Activated T-cell treated with anti-CD3 and anti-CD28 coated beads for 4 hours (primary cell): ENCODE data around the gene CAMKK2.
A peak's percentile ranks its signal among the peaks of the same experiment; 100 is the strongest.
"Not testable (repeated sequence)": the region's sequence is repeated elsewhere in the genome, so short reads cannot be mapped to it uniquely, and the experiment has no call there.

Experiments used
- DNase-seq: peaks from one replicate; pipeline ENCODE4 v3.0.0-alpha.2; 2020

Gene CAMKK2

GRCh38 chr12:121241156-121241970 is 55.1 kb downstream of the CAMKK2 start:
- DNase-seq: no peak

- peak; percentile 83 for DNase-seq
Measured at GRCh38 chr12:121240484-121241101, 55.9 kb downstream of the CAMKK2 start.

DNA sequence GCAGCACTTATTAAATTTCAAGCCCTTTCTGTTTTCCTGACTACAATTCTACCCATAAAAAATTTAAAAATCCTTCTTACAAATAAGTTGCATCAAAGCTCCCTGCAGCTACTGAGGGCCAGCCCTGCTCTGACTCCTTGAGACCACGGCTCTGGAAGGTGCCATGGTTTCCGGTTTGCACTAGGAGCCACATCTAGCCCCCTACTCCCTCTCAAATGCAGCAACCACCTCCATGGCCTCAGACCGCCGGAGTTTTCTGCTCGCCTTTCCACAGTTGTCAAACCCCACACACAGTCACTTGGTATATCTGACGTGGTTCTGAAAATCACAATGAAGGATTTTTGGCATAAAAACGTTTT is 56.5 kb downstream of the CAMKK2 start:
- DNase-seq: no peak

- DNase-seq: no peak
Measured at GRCh38 chr12:121239351-121240061, 57.0 kb downstream of the CAMKK2 start.

GRCh38 chr12:121238604-121239350 is 57.7 kb downstream of the CAMKK2 start:
- DNase-seq: no peak

GRCh38 chr12:121238086-121238485 is 58.4 kb downstream of the CAMKK2 start:
- no peak for DNase-seq

GRCh38 chr12:121237415-121237814 is 59.1 kb downstream of the CAMKK2 start:
- DNase-seq: no peak

- no peak for DNase-seq
Measured at GRCh38 chr12:121236776-121237175, 59.7 kb downstream of the CAMKK2 start.

DNA sequence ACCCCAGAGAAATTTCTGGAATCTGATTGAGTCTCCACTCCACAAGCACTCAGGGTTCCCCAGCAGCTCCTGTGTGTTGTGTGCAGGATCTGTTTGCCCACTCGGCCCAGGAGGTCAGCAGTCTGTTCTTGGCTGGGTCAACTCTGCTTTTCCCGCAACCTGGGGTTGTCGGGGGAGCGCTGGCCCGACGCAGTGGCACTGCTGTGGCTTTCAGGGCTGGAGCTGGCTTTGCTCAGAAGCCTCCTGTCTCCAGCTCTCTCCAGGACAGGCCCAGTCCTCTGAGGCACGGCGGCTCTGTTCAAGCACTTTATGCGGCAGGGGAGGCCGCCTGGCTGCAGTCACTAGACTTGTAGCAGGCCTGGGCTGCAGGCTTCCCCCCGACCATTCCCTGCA is 62.9 kb downstream of the CAMKK2 start:
- DNase-seq: no peak

DNA sequence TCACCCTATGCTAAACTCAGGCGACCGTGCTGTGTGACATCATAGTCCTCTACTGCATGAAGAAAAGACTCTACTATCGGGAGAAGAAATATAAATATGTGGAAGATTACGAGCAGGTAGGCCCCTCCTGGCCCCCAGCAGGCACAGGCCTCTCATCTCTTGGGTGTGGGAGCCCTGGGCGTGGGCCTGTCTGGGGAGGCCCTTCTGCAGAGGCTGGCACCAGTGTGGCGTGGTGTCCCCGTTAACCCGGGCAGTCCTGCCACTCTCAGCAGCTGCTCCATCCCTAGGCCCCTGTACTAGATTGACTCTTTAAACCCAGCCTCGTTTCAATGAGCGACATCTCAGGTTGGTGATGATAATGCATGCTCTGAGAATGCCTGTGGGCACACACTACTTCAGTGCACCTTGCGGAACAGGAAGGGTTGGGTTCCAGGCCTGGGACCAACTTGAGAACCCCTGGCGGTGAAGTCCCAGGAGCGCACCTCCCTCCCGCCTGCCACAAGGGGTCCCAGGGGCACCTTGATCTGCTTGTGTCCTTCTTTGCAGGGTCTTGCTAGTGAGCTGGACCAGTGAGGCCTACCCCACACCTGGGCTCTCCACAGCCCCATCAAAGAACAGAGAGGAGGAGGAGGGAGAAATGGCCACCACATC is 63.4 kb downstream of the CAMKK2 start:
- DNase-seq: no peak

DNA sequence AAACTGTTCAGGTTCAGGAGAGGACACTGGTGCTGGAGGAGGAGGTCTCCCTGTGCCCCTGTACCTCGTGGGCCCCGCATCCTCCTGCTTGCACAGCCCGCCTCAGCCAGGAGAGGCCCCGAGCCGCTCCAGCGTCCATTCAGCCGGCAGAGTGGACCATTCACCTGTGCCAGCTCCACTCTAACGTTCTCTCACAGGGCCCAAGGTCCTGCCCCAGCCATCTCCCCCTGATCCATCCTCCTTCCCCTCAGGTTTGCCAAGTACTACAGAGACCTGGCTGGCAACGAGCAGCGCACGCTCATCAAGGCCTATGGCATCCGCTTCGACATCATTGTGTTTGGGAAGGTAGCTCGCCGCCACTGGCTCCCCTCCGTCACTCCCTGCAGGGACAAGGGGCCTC is 64.3 kb downstream of the CAMKK2 start:
- no peak for DNase-seq

DNA sequence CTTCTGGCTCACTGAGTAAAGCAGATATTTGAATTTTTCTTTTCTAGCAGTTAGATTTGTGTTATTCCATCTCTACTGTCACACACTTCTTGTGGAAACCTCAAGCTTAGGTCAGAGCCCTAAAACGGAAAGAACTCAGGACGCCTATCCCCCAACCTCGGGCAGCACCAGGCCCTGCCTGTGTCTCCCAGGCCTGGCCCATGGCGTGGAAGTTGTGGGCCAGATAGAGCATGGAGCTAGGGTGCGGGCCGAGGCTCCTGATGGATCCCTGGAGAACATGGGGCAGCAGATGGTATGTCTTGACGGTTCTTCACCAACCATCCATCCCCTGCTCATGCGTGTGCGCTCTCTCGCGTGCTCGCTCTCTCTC is 66.0 kb downstream of the CAMKK2 start:
- DNase-seq: no peak

- DNase-seq: peak; percentile 44
Measured at GRCh38 chr12:121229826-121230537, 66.5 kb downstream of the CAMKK2 start.

- no peak for DNase-seq
Measured at GRCh38 chr12:121228919-121229665, 67.4 kb downstream of the CAMKK2 start.

DNA sequence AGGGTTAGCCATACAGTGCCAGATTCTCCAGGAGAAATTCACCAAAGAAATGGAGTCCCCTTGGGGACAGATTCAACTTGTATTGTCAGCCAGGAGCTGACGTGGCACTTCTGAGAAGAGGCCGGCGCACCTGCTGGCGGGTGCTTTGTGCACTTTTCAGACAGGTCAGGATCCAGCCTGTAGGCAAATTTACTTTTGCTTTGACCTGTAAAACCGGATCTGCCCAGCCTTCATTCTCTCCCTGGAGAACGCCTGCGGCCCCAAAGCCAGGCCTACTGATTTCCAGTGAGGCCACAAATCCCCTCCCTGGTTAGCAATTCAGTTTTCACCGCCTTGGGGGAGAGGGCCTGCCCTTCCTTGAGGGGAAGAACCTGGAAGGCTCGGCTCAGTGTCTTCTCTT is 69.2 kb downstream of the CAMKK2 start:
- no peak for DNase-seq

GRCh38 chr12:121226871-121227270 is 69.6 kb downstream of the CAMKK2 start:
- DNase-seq: not testable (repeated sequence)

- no peak for DNase-seq
Measured at GRCh38 chr12:121226399-121226798, 70.1 kb downstream of the CAMKK2 start.

DNA sequence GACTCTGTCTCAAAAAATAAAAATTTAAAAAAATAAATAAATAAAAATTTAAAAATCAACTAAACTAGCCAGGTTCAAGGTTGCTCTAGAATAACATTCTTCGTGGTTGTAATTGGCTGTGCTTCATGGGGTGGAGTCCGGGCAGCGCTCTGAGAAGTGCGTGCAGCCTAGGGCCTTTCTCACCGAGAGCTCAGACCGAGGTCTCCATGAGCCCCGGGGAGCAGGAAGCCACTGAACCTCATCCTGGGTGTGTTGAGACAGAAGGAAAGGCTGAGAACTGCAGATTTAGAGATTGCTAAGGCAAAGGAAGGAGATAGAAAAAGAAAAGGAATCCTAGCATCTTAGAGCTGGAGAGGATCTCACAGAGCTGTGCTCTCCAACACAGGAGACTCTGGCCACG is 71.9 kb downstream of the CAMKK2 start:
- no peak for DNase-seq

DNA sequence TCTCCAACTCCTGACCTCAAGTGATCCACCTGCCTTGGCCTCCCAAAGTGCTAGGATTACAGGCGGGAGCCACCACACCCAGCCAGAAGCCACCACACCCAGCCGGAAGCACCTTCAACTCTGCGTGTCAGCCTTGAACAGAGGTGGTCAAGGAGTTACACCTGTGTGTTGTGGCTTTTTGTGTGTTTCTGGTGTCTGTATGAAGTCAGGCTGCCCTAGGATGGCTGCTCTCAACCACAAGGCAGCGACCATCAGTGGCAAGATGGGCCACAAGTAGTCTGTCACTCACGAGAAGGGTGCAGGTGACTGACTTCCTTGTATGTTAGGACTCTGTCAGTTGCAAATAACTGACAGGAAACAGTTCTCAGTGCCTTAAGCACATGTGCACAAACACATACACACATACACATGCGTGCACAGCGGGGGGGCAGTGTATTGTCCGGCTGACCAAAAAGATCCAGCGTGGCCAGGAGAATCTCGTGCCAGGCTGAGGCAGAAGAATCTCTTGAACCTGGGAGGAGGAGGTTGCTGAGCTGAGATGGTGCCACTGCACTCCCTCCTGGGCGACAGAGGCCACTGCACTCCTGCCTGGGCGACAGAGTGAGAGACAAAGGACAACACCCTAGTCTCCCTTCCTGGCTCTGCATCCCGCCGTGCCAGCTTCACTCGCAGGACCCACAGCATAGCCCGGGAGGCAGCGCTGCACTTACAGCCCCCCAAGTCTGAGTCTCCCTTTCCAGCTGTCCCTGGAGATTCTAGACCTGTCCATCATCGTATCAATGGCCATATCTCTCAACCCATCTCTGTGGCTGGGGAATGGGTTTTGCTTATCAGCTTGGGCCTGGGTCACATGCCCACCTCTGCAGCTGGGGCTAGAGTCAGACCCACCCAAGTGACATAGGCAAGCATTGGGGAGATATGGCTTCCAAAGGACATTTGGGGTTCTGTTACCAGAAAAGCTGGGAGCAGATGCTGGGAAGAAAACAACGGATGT is 72.9 kb downstream of the CAMKK2 start:
- DNase-seq: no peak

GRCh38 chr12:121222847-121223246 is 73.7 kb downstream of the CAMKK2 start:
- DNase-seq: no peak
